H9 (cell line): ENCODE results near the gene TMEM92. TPM values are rescaled to one million over a fixed set of nuclear protein-coding genes. Genes with fewer than 3 reads are reported as not detected.

Experiments used
- DNase-seq: peaks from one replicate; pipeline ENCODE4 v3.0.0-alpha.2; 2017
- H2AFZ ChIP-seq: one replicate; pipeline ENCODE4 v1.6.1; 2013; ENCODE audit warnings: mild to moderate bottlenecking, low read length, control low read depth, moderate library complexity
- H2AK5ac ChIP-seq: 2 replicates; pipeline ENCODE4 v1.6.1; 2013; ENCODE audit warnings: low read length, control low read depth, mixed read lengths; ENCODE audit not compliant: insufficient read length
- H2BK120ac ChIP-seq: one replicate; pipeline ENCODE4 v1.6.1; 2013; ENCODE audit warnings: low read depth, mild to moderate bottlenecking, low read length, control low read depth, inconsistent platforms; ENCODE audit not compliant: poor library complexity, severe bottlenecking
- H2BK12ac ChIP-seq: 2 replicates; pipeline ENCODE4 v1.6.1; 2013; ENCODE audit warnings: low read length, control low read depth, mixed read lengths, low read depth; ENCODE audit not compliant: insufficient read length
- H2BK15ac ChIP-seq: 2 replicates; pipeline ENCODE4 v1.6.1; 2013; ENCODE audit warnings: low read depth, low read length, control low read depth
- H2BK20ac ChIP-seq: one replicate; pipeline ENCODE4 v1.6.1; 2013; ENCODE audit warnings: low read depth, mild to moderate bottlenecking, low read length, control low read depth, inconsistent platforms; ENCODE audit not compliant: poor library complexity, severe bottlenecking
- H2BK5ac ChIP-seq: 2 replicates; pipeline ENCODE4 v1.6.1; 2013; ENCODE audit warnings: low read length, control low read depth, mixed read lengths; ENCODE audit not compliant: insufficient read length
- H3K14ac ChIP-seq: 2 replicates; pipeline ENCODE4 v1.6.1; 2013; ENCODE audit warnings: low read length, control low read depth; ENCODE audit not compliant: insufficient read depth
- H3K18ac ChIP-seq: 2 replicates; pipeline ENCODE4 v1.6.1; 2013; ENCODE audit warnings: low read depth, mild to moderate bottlenecking, mixed read lengths, low read length, control low read depth; ENCODE audit not compliant: insufficient read length
- H3K23ac ChIP-seq: 2 replicates; pipeline ENCODE4 v1.6.1; 2013; ENCODE audit warnings: low read length, control low read depth, mixed read lengths, low read depth; ENCODE audit not compliant: insufficient read length
- H3K23me2 ChIP-seq: 2 replicates; pipeline ENCODE4 v1.6.1; 2013; ENCODE audit warnings: low read depth, mild to moderate bottlenecking, mixed read lengths, low read length, control low read depth; ENCODE audit not compliant: insufficient read length, poor library complexity, severe bottlenecking
- H3K27ac ChIP-seq: 2 replicates; pipeline ENCODE4 v1.5.1; 2013; ENCODE audit warnings: low read length, control low read depth, mixed read lengths, low read depth; ENCODE audit not compliant: insufficient read length
- H3K27me3 ChIP-seq: 2 replicates; pipeline ENCODE4 v1.6.1; 2013; ENCODE audit warnings: low read length, control low read depth, inconsistent platforms; ENCODE audit not compliant: insufficient read depth
- H3K4ac ChIP-seq: 2 replicates; pipeline ENCODE4 v1.6.1; 2013; ENCODE audit warnings: low read depth, mild to moderate bottlenecking, control low read depth, inconsistent platforms, low read length, moderate library complexity
- H3K4me1 ChIP-seq: 2 replicates; pipeline ENCODE4 v1.6.1; 2013; ENCODE audit warnings: low read length, control low read depth, inconsistent platforms; ENCODE audit not compliant: insufficient read depth
- H3K4me2 ChIP-seq: 2 replicates; pipeline ENCODE4 v1.6.1; 2013; ENCODE audit warnings: low read length, control low read depth, mixed read lengths; ENCODE audit not compliant: insufficient read length, insufficient read depth
- H3K56ac ChIP-seq: 2 replicates; pipeline ENCODE4 v1.6.1; 2013; ENCODE audit warnings: low read depth, mild to moderate bottlenecking, mixed read lengths, low read length, control low read depth; ENCODE audit not compliant: insufficient read length
- H3K79me1 ChIP-seq: 2 replicates; pipeline ENCODE4 v1.6.1; 2013; ENCODE audit warnings: low read depth, mild to moderate bottlenecking, moderate library complexity, low read length, control low read depth, inconsistent platforms; ENCODE audit not compliant: insufficient read depth, poor library complexity, severe bottlenecking
- H3K79me2 ChIP-seq: 2 replicates; pipeline ENCODE4 v1.6.1; 2013; ENCODE audit warnings: low read length, control low read depth, inconsistent platforms; ENCODE audit not compliant: insufficient read depth
- H3K9ac ChIP-seq: 2 replicates; pipeline ENCODE4 v1.6.1; 2013; ENCODE audit warnings: low read length, control low read depth, mixed read lengths; ENCODE audit not compliant: insufficient read length; ENCODE audit errors: extremely low read depth
- H3K9me3 ChIP-seq: one replicate; pipeline ENCODE4 v1.6.1; 2013; ENCODE audit warnings: low read depth, low read length, inconsistent platforms; ENCODE audit not compliant: control insufficient read depth
- H3T11ph ChIP-seq: one replicate; pipeline ENCODE4 v1.6.1; 2013; ENCODE audit warnings: mild to moderate bottlenecking, low read length, control low read depth, inconsistent platforms
- H4K20me1 ChIP-seq: one replicate; pipeline ENCODE4 v1.6.1; 2013; ENCODE audit not compliant: control insufficient read depth, insufficient read length, insufficient read depth
- H4K5ac ChIP-seq: 2 replicates; pipeline ENCODE4 v1.6.1; 2013; ENCODE audit warnings: low read depth, mild to moderate bottlenecking, mixed read lengths, low read length, control low read depth; ENCODE audit not compliant: insufficient read length
- H4K8ac ChIP-seq: replicated peaks from 2 replicates; pipeline ENCODE4 v1.6.1; 2013; ENCODE audit warnings: low read length, control low read depth, mixed read lengths, low read depth; ENCODE audit not compliant: insufficient read length
- H4K91ac ChIP-seq: 2 replicates; pipeline ENCODE4 v1.6.1; 2013; ENCODE audit warnings: low read depth, mild to moderate bottlenecking, moderate library complexity, mixed read lengths, low read length, control low read depth; ENCODE audit not compliant: insufficient read length
- H3K27ac Mint-ChIP-seq, 3 experiments: 2 replicates in 2 of 3; 3 replicates in 1 of 3; pipeline ENCODE4 v1.8.0; 2020 to 2021; ENCODE audit warnings: mixed read lengths in 3 of 3, mild to moderate bottlenecking in 1 of 3, moderate library complexity in 1 of 3
- H3K27me3 Mint-ChIP-seq: 2 replicates; pipeline ENCODE4 v1.8.0; 2021; ENCODE audit warnings: low read depth, mild to moderate bottlenecking, moderate library complexity, mixed read lengths
- H3K36me3 Mint-ChIP-seq, 3 experiments: 2 replicates in 2 of 3; 3 replicates in 1 of 3; pipeline ENCODE4 v1.8.0; 2020 to 2021; ENCODE audit warnings: low read depth in 3 of 3, mixed read lengths in 3 of 3; ENCODE audit not compliant: insufficient read depth in 1 of 3
- H3K4me1 Mint-ChIP-seq, 2 experiments: 2 replicates each; pipeline ENCODE4 v1.8.0; 2020; ENCODE audit warnings: mixed read lengths in 2 of 2
- H3K4me3 Mint-ChIP-seq, 2 experiments: 2 replicates in 1 of 2; 3 replicates in 1 of 2; pipeline ENCODE4 v1.8.0; 2020 to 2021; ENCODE audit warnings: mild to moderate bottlenecking in 2 of 2, mixed read lengths in 2 of 2, moderate library complexity in 1 of 2
- H3K9me3 Mint-ChIP-seq, 2 experiments: 2 replicates in 1 of 2; 3 replicates in 1 of 2; pipeline ENCODE4 v1.8.0; 2020; ENCODE audit warnings: mild to moderate bottlenecking in 2 of 2, mixed read lengths in 2 of 2, moderate library complexity in 1 of 2
- CTCF ChIP-seq: fragments of 200-600 bp; sonication (generic); conservative IDR thresholded peaks from 3 replicates; pipeline ENCODE4 v1.8.0; 2021; ENCODE audit warnings: antibody characterized with exemption, mild to moderate bottlenecking
- WGBS: extraction: QIAGEN DNeasy Blood & Tissue Kit; methylation state at CpG from one replicate; pipeline ENCODE4 v1.1.7; 2013; ENCODE audit warnings: missing lambda C conversion rate, low lambda C conversion rate, mixed read lengths; ENCODE audit not compliant: insufficient read length; ENCODE audit errors: extremely low coverage; 5-methylcytosine and 5-hydroxymethylcytosine counted together
- total RNA-seq: library from RNA; stranded (reverse); gene quantifications from 2 replicates; pipeline ENCODE4 v1.2.1, GENCODE V29; 2021

The TMEM92 gene
- total RNA-seq, 1 experiment from 2014 or later: 10.9 TPM

GRCh38 chr17:50328363-50329325 is 54.4 kb downstream of the TMEM92 start:
- no peak overlapping the region for H3K14ac ChIP-seq
- H3K4me3 Mint-ChIP-seq: no peak overlapping the region
- no peak overlapping the region for H2AK5ac ChIP-seq
- H3K4ac ChIP-seq: no peak overlapping the region
- H4K5ac ChIP-seq: no peak overlapping the region
- H3K79me2 ChIP-seq: no peaks in the 10 kb centered on the region
- H2BK120ac ChIP-seq: no peak overlapping the region
- no peak overlapping the region for H4K91ac ChIP-seq
- DNase-seq: no peak
- H3K4me1 ChIP-seq: no peaks in the 10 kb centered on the region
- peaks cover 2% of the 10 kb centered on the region for H4K20me1 ChIP-seq
- H3K36me3 Mint-ChIP-seq: no peaks in the 10 kb centered on the region
- H3K9ac ChIP-seq: no peak overlapping the region
- peaks cover 11 to 14% of the 10 kb centered on the region in 2 experiments for H3K4me1 Mint-ChIP-seq
- no peak overlapping the region for H2AFZ ChIP-seq
- H4K8ac ChIP-seq: no peak overlapping the region
- WGBS: no CpG with 5 or more reads among the region's 21 CpGs
- H3K9me3 ChIP-seq: no peaks in the 10 kb centered on the region
- H3K9me3 Mint-ChIP-seq: no peaks in the 10 kb centered on the region
- H3K23me2 ChIP-seq: no peaks in the 10 kb centered on the region
- H3K4me2 ChIP-seq: no peak overlapping the region
- H2BK15ac ChIP-seq: no peak overlapping the region
- no peak overlapping the region for H3K23ac ChIP-seq
- no peak overlapping the region for H2BK5ac ChIP-seq
- H3K27me3 Mint-ChIP-seq: peaks cover 5% of the 10 kb centered on the region
- H3K27ac ChIP-seq: no peak overlapping the region
- no peak for TF ChIP-seq CTCF
- no peak overlapping the region for H3K56ac ChIP-seq
- no peak overlapping the region for H3T11ph ChIP-seq
- H3K27me3 ChIP-seq: no peaks in the 10 kb centered on the region
- no peak overlapping the region for H3K27ac Mint-ChIP-seq
- no peaks in the 10 kb centered on the region for H3K79me1 ChIP-seq
- no peak overlapping the region for H3K18ac ChIP-seq
- no peak overlapping the region for H2BK20ac ChIP-seq
- no peak overlapping the region for H2BK12ac ChIP-seq
